ENCODE measurements around the gene LAMA2.

- TF ChIP-seq, protein P1, sequence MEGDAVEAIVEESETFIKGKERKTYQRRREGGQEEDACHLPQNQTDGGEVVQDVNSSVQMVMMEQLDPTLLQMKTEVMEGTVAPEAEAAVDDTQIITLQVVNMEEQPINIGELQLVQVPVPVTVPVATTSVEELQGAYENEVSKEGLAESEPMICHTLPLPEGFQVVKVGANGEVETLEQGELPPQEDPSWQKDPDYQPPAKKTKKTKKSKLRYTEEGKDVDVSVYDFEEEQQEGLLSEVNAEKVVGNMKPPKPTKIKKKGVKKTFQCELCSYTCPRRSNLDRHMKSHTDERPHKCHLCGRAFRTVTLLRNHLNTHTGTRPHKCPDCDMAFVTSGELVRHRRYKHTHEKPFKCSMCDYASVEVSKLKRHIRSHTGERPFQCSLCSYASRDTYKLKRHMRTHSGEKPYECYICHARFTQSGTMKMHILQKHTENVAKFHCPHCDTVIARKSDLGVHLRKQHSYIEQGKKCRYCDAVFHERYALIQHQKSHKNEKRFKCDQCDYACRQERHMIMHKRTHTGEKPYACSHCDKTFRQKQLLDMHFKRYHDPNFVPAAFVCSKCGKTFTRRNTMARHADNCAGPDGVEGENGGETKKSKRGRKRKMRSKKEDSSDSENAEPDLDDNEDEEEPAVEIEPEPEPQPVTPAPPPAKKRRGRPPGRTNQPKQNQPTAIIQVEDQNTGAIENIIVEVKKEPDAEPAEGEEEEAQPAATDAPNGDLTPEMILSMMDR (conservative IDR thresholded peaks at IDR 0.05; ENCODE audit: low read length), result no peak
- TF ChIP-seq EZH2phosphoT487 (IDR thresholded peaks at IDR 0.05; ENCODE audit: borderline replicate concordance), result no peak
Measured at GRCh38 chr6:129402244-129402643, 519.3 kb downstream of the LAMA2 start.
